Skin epidermis (tissue), 12 donors: ENCODE results near the gene OPTC.
"Not testable (repeated sequence)": the region's sequence is repeated elsewhere in the genome, so short reads cannot be mapped to it uniquely, and the experiment has no call there.

Experiments
- H3K27ac ChIP-seq, 21 experiments: fragments of 200-600 bp; sonication (generic) in 11 of 21; one replicate each; pipeline ENCODE4 v1.5.0; 2020; ENCODE audit warnings: mild to moderate bottlenecking in 3 of 21, inconsistent platforms in 2 of 21, moderate library complexity in 2 of 21
- H3K4me3 ChIP-seq, 7 experiments: fragments of 200-600 bp; sonication (generic) in 2 of 7; one replicate each; pipeline ENCODE4 v1.5.0; 2020; ENCODE audit warnings: inconsistent platforms in 2 of 7, mild to moderate bottlenecking in 2 of 7, moderate library complexity in 1 of 7

OPTC gene

GRCh38 chr1:203464226-203464625 lies 29.7 kb upstream of the OPTC start:
- Histone ChIP-seq H3K27ac (peak overlapping the region in 17 of 21 experiments; percentile 20 to 87 (median 65)), H3K4me3 (no peak overlapping the region)

- no peak overlapping the region for H3K4me3 ChIP-seq
- peak overlapping the region in 12 of 21 experiments; percentile 12 to 87 (median 66) for H3K27ac ChIP-seq
Observed at GRCh38 chr1:203464743-203465142, 29.2 kb upstream of the OPTC start.

- Histone ChIP-seq H3K27ac (peak overlapping the region in 14 of 21 experiments; percentile 14 to 87 (median 56)), H3K4me3 (no peak overlapping the region)
Observed at GRCh38 chr1:203465146-203465798, 28.7 kb upstream of the OPTC start.

GRCh38 chr1:203465948-203466347 lies 28.0 kb upstream of the OPTC start:
- Histone ChIP-seq H3K27ac (peak overlapping the region in 15 of 21 experiments; percentile 2 to 87 (median 54)), H3K4me3 (no peak overlapping the region)

GRCh38 chr1:203466906-203467549 lies 26.9 kb upstream of the OPTC start:
- H3K4me3 ChIP-seq: not testable (repeated sequence)
- peak overlapping the region in 8 of 21 experiments; percentile 0 to 87 (median 49) for H3K27ac ChIP-seq

GRCh38 chr1:203467550-203467921 lies 26.4 kb upstream of the OPTC start:
- Histone ChIP-seq H3K4me3 (no peak overlapping the region), H3K27ac (peak overlapping the region in 4 of 21 experiments; percentile 0 to 87 (median 49))

- H3K27ac ChIP-seq: peak overlapping the region in 1 of 21 experiments; percentile 16
- no peak overlapping the region for H3K4me3 ChIP-seq
Observed at GRCh38 chr1:203468326-203468725, 25.6 kb upstream of the OPTC start.

GRCh38 chr1:203470240-203470639 lies 23.7 kb upstream of the OPTC start:
- no peak overlapping the region for H3K27ac ChIP-seq
- H3K4me3 ChIP-seq: no peak overlapping the region

- Histone ChIP-seq H3K27ac (no peak overlapping the region), H3K4me3 (no peak overlapping the region)
Observed at GRCh38 chr1:203471841-203472240, 22.1 kb upstream of the OPTC start.

- Histone ChIP-seq H3K27ac (no peak overlapping the region), H3K4me3 (no peak overlapping the region)
Observed at GRCh38 chr1:203473281-203473680, 20.7 kb upstream of the OPTC start.

- Histone ChIP-seq H3K27ac (no peak overlapping the region), H3K4me3 (no peak overlapping the region)
Observed at GRCh38 chr1:203473781-203474305, 20.1 kb upstream of the OPTC start.

- H3K27ac ChIP-seq: peak within 1 kb of the TSS in 9 of 21 experiments; percentile 3 to 76 (median 29)
Observed at GRCh38 chr1:203475012-203475981, 18.7 kb upstream of the OPTC start, which contains the start of gene PRELP. PRELP (plus strand) TSS chr1:203475806; CDS start chr1:203483185, 7,379 bp downstream.

GRCh38 chr1:203476216-203476814 lies 17.6 kb upstream of the OPTC start:
- peak overlapping the region in 4 of 21 experiments; percentile 42 to 76 (median 62) for H3K27ac ChIP-seq
- peak overlapping the region in 1 of 7 experiments; percentile 35 for H3K4me3 ChIP-seq

More at GRCh38 chr1:203475012-203475981, 18.7 kb upstream of the OPTC start, which contains the start of gene PRELP:
- H3K4me3 ChIP-seq: peak within 1 kb of the TSS in 1 of 7 experiments; percentile 35

- no peak overlapping the region for H3K4me3 ChIP-seq
- H3K27ac ChIP-seq: peak overlapping the region in 6 of 21 experiments; percentile 27 to 76 (median 51)
Observed at GRCh38 chr1:203477748-203478147, 16.2 kb upstream of the OPTC start.

GRCh38 chr1:203478231-203478630 lies 15.7 kb upstream of the OPTC start:
- Histone ChIP-seq H3K27ac (peak overlapping the region in 4 of 21 experiments; percentile 42 to 76 (median 50)), H3K4me3 (no peak overlapping the region)

- H3K4me3 ChIP-seq: no peak overlapping the region
- peak overlapping the region in 9 of 21 experiments; percentile 17 to 67 (median 47) for H3K27ac ChIP-seq
Observed at GRCh38 chr1:203478986-203479385, 15.0 kb upstream of the OPTC start.

- no peak overlapping the region for H3K4me3 ChIP-seq
- H3K27ac ChIP-seq: peak overlapping the region in 1 of 21 experiments; percentile 57
Observed at GRCh38 chr1:203479646-203480045, 14.3 kb upstream of the OPTC start.

- Histone ChIP-seq H3K4me3 (no peak overlapping the region), H3K27ac (peak overlapping the region in 11 of 21 experiments; percentile 8 to 77 (median 57))
Observed at GRCh38 chr1:203480084-203480483, 13.9 kb upstream of the OPTC start.

- Histone ChIP-seq H3K4me3 (no peak overlapping the region), H3K27ac (peak overlapping the region in 14 of 21 experiments; percentile 6 to 77 (median 57))
Observed at GRCh38 chr1:203480525-203481084, 13.3 kb upstream of the OPTC start.
